ENCODE measurements around the gene MYL12B.
A peak's percentile ranks its signal among the peaks of the same experiment; 100 is the strongest.
"Not testable (repeated sequence)": the region's sequence is repeated elsewhere in the genome, so short reads cannot be mapped to it uniquely, and the experiment has no call there.

The MYL12B gene

GRCh38 chr18:3305354-3305762 is 43.4 kb downstream of the MYL12B start:
- DNase-seq: peak; percentile 2

DNA sequence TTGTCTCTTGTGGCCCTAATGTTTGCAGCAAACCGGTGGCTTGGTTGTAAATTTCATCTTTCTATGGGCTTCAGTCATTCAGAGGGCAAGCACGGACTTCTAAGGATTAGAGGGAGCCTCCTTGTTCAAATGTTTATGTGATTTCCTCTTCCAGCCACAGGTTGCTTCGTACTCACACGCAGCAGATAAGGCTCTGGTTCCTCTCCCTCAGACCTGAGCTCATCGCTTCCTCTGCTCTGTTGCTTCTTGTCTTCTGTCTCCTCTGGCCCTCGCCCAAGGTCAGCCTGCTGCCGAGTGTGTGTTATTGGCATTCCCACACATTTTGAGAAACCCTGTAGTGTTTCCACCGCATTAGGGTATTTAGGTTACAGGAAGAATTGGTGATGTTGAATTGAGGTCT is 44.0 kb downstream of the MYL12B start:
- DNase-seq: no peak

- DNase-seq: no peak
Measured at GRCh38 chr18:3306391-3306790, 44.5 kb downstream of the MYL12B start.

DNA sequence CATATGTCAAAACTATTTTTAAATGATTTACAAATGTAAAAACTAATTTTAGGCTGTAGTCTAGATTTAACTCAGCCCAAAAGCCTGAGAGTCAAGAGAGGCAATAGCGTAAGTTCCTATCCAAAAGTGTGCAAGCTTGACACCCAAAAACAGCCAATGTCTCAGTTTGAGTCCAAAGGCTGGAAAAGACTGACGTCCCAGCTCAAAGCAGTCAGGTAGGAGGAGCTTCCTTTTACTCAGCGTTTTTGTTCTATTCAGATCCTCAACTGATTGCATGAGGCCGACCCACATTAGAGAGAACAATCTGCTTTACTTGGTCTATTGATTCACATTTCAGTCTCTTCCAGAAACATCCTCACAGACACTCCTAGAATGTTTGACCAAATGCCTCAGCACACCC is 51.8 kb downstream of the MYL12B start:
- DNase-seq: no peak

DNA sequence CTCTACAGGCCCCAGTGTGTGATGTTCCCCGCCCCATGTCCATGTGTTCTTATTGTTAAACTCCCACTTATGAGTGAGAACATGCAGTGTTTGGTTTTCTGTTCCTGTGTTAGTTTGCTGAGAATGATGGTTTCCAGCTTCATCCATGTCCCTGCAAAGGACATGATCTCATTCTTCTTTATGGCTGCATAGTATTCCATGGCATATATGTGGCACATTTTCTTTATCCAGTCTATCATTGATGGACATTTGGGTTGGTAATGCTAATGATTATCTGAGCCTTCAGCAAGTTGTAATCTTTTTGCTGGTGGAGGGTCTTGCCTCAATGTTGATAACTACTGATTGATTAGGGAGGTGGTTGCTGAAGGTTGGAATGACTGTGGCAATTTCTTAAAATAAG is 53.4 kb downstream of the MYL12B start:
- DNase-seq: not testable (repeated sequence)

DNA sequence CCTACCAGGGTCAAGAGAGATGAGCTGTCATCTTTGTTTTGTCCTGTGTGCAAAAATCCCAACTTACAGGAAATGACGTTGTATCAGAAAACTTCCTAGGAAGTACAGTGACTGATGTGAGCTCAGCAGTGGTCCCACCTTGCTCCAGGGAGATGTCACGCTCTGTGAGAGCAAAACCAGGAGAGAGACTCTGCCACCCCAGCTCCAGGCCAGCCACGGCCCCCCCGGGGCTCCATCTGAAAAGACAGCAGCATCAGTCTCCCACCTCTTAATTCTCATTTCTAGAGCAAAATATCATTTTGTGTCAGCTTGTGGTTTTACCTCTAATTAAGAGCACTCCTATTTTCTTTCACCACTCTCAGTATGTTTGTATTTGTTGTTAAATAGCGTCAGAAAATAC is 57.5 kb downstream of the MYL12B start:
- DNase-seq: no peak

DNA sequence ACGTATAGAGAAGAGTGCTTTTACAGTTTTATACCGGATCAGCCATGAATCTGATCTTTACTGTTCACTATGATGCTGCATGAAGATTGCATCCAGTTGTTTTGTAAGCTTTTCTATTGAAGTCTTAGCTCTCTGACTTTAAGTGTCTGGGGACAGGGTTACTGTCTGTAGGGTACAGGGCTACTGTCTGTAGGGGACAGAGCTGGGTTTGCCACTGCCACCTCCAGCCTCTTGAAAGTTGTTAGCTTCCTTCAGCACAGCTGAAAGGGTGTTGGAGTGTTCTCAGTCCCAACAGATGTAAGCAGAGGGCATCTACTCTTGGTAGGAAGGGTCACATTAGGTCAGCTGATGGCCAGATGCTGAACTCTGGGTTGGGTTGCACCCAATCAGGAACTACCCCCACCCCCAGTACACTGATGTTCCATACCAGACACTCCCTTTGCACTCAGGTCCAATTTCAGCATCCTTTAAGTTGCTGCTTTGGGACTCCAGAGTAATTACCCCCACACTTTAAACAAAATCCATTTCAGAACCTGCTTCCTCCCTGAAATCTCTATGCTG is 58.0 kb downstream of the MYL12B start:
- no peak for DNase-seq

- DNase-seq: peak; percentile 40
Measured at GRCh38 chr18:3321133-3321812, 59.3 kb downstream of the MYL12B start.

- no peak for DNase-seq
Measured at GRCh38 chr18:3323900-3324299, 62.0 kb downstream of the MYL12B start.

All from T1000 (cell line).